K562 (cell line): ENCODE data around the gene PTPRG. TPM values are rescaled to one million over a fixed set of nuclear protein-coding genes. Genes with fewer than 3 reads are reported as not detected.

Experiments used
- ATAC-seq: fragments of 200-7000 bp; cut with Tn5 transposase; 3 replicates; pipeline ENCODE4 v1.9.1; 2020; ENCODE audit warnings: moderate library complexity
- BruUV-seq: library from RNA; stranded (reverse); fragments of 400-500 nt; replicated peaks from 2 replicates; lab custom pipeline; 2021; lab: Mats Ljungman, UMichigan
- CTCF ChIA-PET: fragments of 300-600 bp; formaldehyde crosslinking; extraction: SDS; loops from one replicate; lab custom pipeline; 2021; ENCODE audit warnings: low intra/inter-chr PET ratio; lab: Yijun Ruan, JAX
- POLR2A ChIA-PET: fragments of 300-600, 350-650 bp; sonication (Branson Sonifier 250); formaldehyde crosslinking; extraction: SDS; loops from one replicate; lab custom pipeline; 2021; ENCODE audit warnings: antibody characterized with exemption, inconsistent platforms; lab: Yijun Ruan, JAX
- DNase-seq, 4 experiments: peaks; one replicate each; pipeline versions ENCODE4 v3.0.0 to v3.0.0-alpha.2; 2011 to 2018; ENCODE audit warnings: low spot score in 3 of 4, mixed read lengths in 3 of 4; ENCODE audit errors: extremely low read depth in 1 of 4
- FAIRE-seq: peaks from 2 replicates; lab custom pipeline; 2011; peaks lifted over from hg19 to GRCh38; lab: Jason Lieb, UNC
- H2AFZ ChIP-seq: 2 replicates; pipeline ENCODE4 v1.6.0; 2011; ENCODE audit warnings: low read depth, low read length, control low read depth, inconsistent platforms
- H3K27ac ChIP-seq: fragments of 200-600 bp; 3 replicates; pipeline ENCODE4 v1.8.0; 2011; ENCODE audit warnings: low read depth, mild to moderate bottlenecking, control low read depth, inconsistent platforms, low read length, moderate library complexity, mixed read lengths; ENCODE audit errors: extremely low read depth
- H3K27me3 ChIP-seq, 2 experiments: fragments of 300-600 bp in 1 of 2; 2 replicates in 1 of 2; 3 replicates in 1 of 2; pipeline versions ENCODE4 v1.6.0 to v1.8.0; 2011; ENCODE audit warnings: inconsistent platforms in 2 of 2, low read length in 2 of 2, mild to moderate bottlenecking in 1 of 2, mixed read lengths in 1 of 2, moderate library complexity in 1 of 2; ENCODE audit not compliant: control insufficient read depth in 2 of 2, insufficient read depth in 2 of 2
- H3K36me3 ChIP-seq: fragments of 300-600 bp; 3 replicates; pipeline ENCODE4 v1.8.0; 2011; ENCODE audit warnings: mild to moderate bottlenecking, low read length, inconsistent platforms; ENCODE audit not compliant: control insufficient read depth, insufficient read depth
- H3K4me1 ChIP-seq, 2 experiments: fragments of 200-600 bp in 1 of 2; replicated peaks in 1 of 2; 2 replicates in 1 of 2; 3 replicates in 1 of 2; pipeline versions ENCODE4 v1.5.1 to v1.8.0; 2011; ENCODE audit warnings: inconsistent platforms in 2 of 2, low read length in 2 of 2, mild to moderate bottlenecking in 1 of 2, mixed read lengths in 1 of 2, moderate library complexity in 1 of 2; ENCODE audit not compliant: control insufficient read depth in 2 of 2, insufficient read depth in 2 of 2
- H3K4me2 ChIP-seq: 2 replicates; pipeline ENCODE4 v1.6.1; 2011; ENCODE audit warnings: low read length, control low read depth, inconsistent platforms, mixed read lengths; ENCODE audit not compliant: insufficient read depth
- H3K4me3 ChIP-seq: fragments of 200-600 bp; sonication (generic), shearing (Covaris generic); 2 replicates; pipeline ENCODE4 v1.5.1; 2016; ENCODE audit warnings: control low read depth, inconsistent platforms
- H3K79me2 ChIP-seq: fragments of 200-600 bp; 3 replicates; pipeline ENCODE4 v1.8.0; 2011; ENCODE audit warnings: low read length, inconsistent platforms; ENCODE audit not compliant: control insufficient read depth, insufficient read depth
- H3K9ac ChIP-seq, 2 experiments: 2 replicates each; pipeline versions ENCODE4 v1.6.0 to v1.6.1; 2011; ENCODE audit warnings: low read depth in 2 of 2, low read length in 2 of 2, control low read depth in 1 of 2, inconsistent platforms in 1 of 2, mild to moderate bottlenecking in 1 of 2, mixed read lengths in 1 of 2; ENCODE audit not compliant: insufficient read depth in 1 of 2
- H3K9me1 ChIP-seq: one replicate; pipeline ENCODE4 v1.6.0; 2011; ENCODE audit warnings: inconsistent platforms, mild to moderate bottlenecking, low read length, moderate library complexity; ENCODE audit not compliant: control insufficient read depth, insufficient read depth
- H3K9me3 ChIP-seq: replicated peaks from 2 replicates; pipeline ENCODE4 v1.5.1; 2011; ENCODE audit warnings: low read depth, low read length, inconsistent platforms; ENCODE audit not compliant: control insufficient read depth, insufficient read depth
- H4K20me1 ChIP-seq: replicated peaks from 2 replicates; pipeline ENCODE4 v1.6.1; 2011; ENCODE audit warnings: low read length, inconsistent platforms, mixed read lengths; ENCODE audit not compliant: control insufficient read depth, insufficient read depth
- BCL6 ChIP-seq: fragments of 250-450 bp; sonication (Bioruptor Pico); IDR thresholded peaks from 2 replicates; pipeline ENCODE4 v1.4.0; 2020
- CSDE1 ChIP-seq, 2 experiments: fragments of 450-650 bp; IDR thresholded peaks; 2 replicates each; pipeline ENCODE4 v1.6.1; 2016; ENCODE audit warnings: mild to moderate bottlenecking in 1 of 2
- FOXA1 ChIP-seq: fragments of 450-650 bp; IDR thresholded peaks from 2 replicates; pipeline ENCODE4 v1.6.1; 2016; ENCODE audit warnings: mild to moderate bottlenecking, borderline replicate concordance
- HEY1 ChIP-seq: fragments of 250-450 bp; sonication (Bioruptor Pico); IDR thresholded peaks from 2 replicates; pipeline ENCODE4 v1.5.0; 2020; ENCODE audit warnings: mild to moderate bottlenecking, moderate library complexity, borderline replicate concordance
- KDM5B ChIP-seq: fragments of 200-600 bp; sonication (generic); IDR thresholded peaks from 2 replicates; pipeline ENCODE4 v1.6.1; 2012; ENCODE audit warnings: low read depth, mild to moderate bottlenecking, moderate library complexity, low read length, control low read depth, inconsistent platforms; ENCODE audit not compliant: insufficient replicate concordance
- LEF1 ChIP-seq: fragments of 450-650 bp; IDR thresholded peaks from 2 replicates; pipeline ENCODE4 v1.6.1; 2016; ENCODE audit warnings: mild to moderate bottlenecking
- NFIC ChIP-seq: fragments of 450-650 bp; IDR thresholded peaks from 2 replicates; pipeline ENCODE4 v1.6.1; 2017; ENCODE audit warnings: mild to moderate bottlenecking, inconsistent platforms
- SRSF1 ChIP-seq: fragments of 200-400 bp; formaldehyde crosslinking; IDR thresholded peaks from 2 replicates; pipeline ENCODE4 v1.6.1; 2017; ENCODE audit warnings: mild to moderate bottlenecking, low read depth, low read length, moderate library complexity
- TAF7 ChIP-seq: fragments of 450-650 bp; IDR thresholded peaks from 2 replicates; pipeline ENCODE4 v1.6.1; 2016; ENCODE audit warnings: missing genetic modification characterization, missing compliant biosample characterization
- WHSC1 ChIP-seq: IDR thresholded peaks from one replicate; pipeline ENCODE4 v1.6.1; 2012; ENCODE audit warnings: low read length, control low read depth, inconsistent platforms
- ZNF282 ChIP-seq: sonication (generic); formaldehyde crosslinking; IDR thresholded peaks from 2 replicates; pipeline ENCODE4 v1.8.1; 2023; ENCODE audit warnings: missing genetic modification reagents
- ZNF507 ChIP-seq: conservative IDR thresholded peaks from 2 replicates; pipeline ENCODE4 v1.6.1; 2017; ENCODE audit warnings: missing genetic modification characterization, missing compliant biosample characterization
- ZNF699 ChIP-seq: fragments of 250-450 bp; sonication (Bioruptor Pico); IDR thresholded peaks from 2 replicates; pipeline ENCODE4 v1.8.0; 2021; ENCODE audit warnings: mild to moderate bottlenecking, moderate library complexity; ENCODE audit not compliant: insufficient replicate concordance
- ZNF75A ChIP-seq: fragments of 450-650 bp; formaldehyde crosslinking; IDR thresholded peaks from 2 replicates; pipeline ENCODE4 v1.4.0; 2020; ENCODE audit warnings: mild to moderate bottlenecking
- WGBS: fragments of 100-300 bp; shearing (Covaris generic); methylation state at CpG from one replicate; pipeline ENCODE4 v1.1.6; 2016; ENCODE audit warnings: low coverage, mixed read lengths; ENCODE audit not compliant: insufficient coverage; ENCODE audit errors: missing lambda C conversion rate; 5-methylcytosine and 5-hydroxymethylcytosine counted together
- in situ Hi-C: fragments of 300-500 bp; cut with MboI; formaldehyde crosslinking; loops from 4 replicates; pipeline ENCODE4 v1.15.0; 2018; ENCODE audit warnings: inconsistent platforms, mixed read lengths
- intact Hi-C: fragments of 100-400 bp; cut with micrococcal nuclease; formaldehyde crosslinking; loops from 2 replicates; pipeline ENCODE4 v1.14.2; 2022
- polyA plus RNA-seq, 8 experiments: library from polyadenylated mRNA; depleted of rRNA in 4 of 8; stranded (reverse) in 5 of 8; unstranded in 3 of 8; fragments of >200 nt; fragmentation: Nextera tagmentation in 2 of 8; fragmentation: Illumina TruSeq in 1 of 8; extraction: Ambion mirVana in 2 of 8; extraction: Trizol in 1 of 8; gene quantifications; 2 replicates each; pipeline versions ENCODE4 v1.2.1 to v1.2.3, GENCODE V29; 2011 to 2014; ENCODE audit warnings: inconsistent platforms in 1 of 8, missing spikeins in 1 of 8
- total RNA-seq, 7 experiments: library from RNA; depleted of rRNA in 6 of 7; stranded (reverse); fragments of >200 nt in 6 of 7; fragmentation: Illumina TruSeq in 2 of 7; extraction: Trizol in 2 of 7; gene quantifications; 2 replicates each; pipeline versions ENCODE4 v1.2.1 to v1.2.3, GENCODE V29; 2011 to 2021; ENCODE audit warnings: low replicate concordance in 1 of 7

PTPRG gene
- total and polyA plus RNA-seq, 9 of the 15 experiments (the other 6 are each of a cell fraction or from before 2014, with no cell fraction given): 0.16 TPM; not detected in 8

- TF ChIP-seq LEF1: no peak
Measured at GRCh38 chr3:61776390-61776789, 215.0 kb downstream of the PTPRG start (continued).

DNA sequence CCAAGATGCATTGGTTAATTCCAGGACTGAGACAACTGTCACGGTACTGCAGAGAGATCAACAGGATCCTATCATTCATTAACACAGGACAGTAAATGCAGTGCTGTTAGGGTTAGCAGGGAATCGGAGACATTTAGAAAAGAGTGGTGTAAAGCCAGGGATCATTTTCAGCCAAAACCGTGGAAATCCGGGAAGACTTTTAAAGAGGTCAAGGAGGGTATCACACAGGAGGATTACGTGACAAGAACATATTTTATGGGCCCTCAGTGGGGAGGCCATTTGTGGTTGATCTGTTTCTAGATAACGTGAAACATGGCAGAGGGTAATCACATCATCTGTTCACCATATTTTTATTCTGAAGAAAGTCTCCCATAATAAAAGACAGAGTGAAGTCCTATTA is 216.1 kb downstream of the PTPRG start:
- ChIA-PET CTCF (no interaction called here), POLR2A (no interaction called here)
- no peak for TF ChIP-seq BCL6 (CRISPR knock-in tag)
- TF ChIP-seq SRSF1: no peak
- no peak for TF ChIP-seq ZNF507 (tag)
- TF ChIP-seq HEY1 (CRISPR knock-in tag): no peak
- TF ChIP-seq ZNF699 (CRISPR knock-in tag): no peak
- no peak for TF ChIP-seq KDM5B
- TF ChIP-seq CSDE1 (IDR thresholded peaks at IDR 0.05): no peak
- no peak for TF ChIP-seq ZNF282
- TF ChIP-seq FOXA1: no peak
- TF ChIP-seq TAF7 (tag): no peak
- no peak for TF ChIP-seq NFIC
- no peak for TF ChIP-seq ZNF75A
- no peak for TF ChIP-seq WHSC1
- DNase-seq (no peak), ATAC-seq (no peak), FAIRE-seq (no peak)
- no peak overlapping the region for H3K9ac ChIP-seq
- H3K4me2 ChIP-seq: no peak overlapping the region
- H3K36me3 ChIP-seq: no peaks in the 10 kb centered on the region
- BruUV-seq: no TSS peak
- H3K79me2 ChIP-seq: no peaks in the 10 kb centered on the region
- no peaks in the 10 kb centered on the region for H3K9me3 ChIP-seq
- intact Hi-C loops (no loop called here), in situ Hi-C loops (no loop called here)
- H3K9me1 ChIP-seq: no peaks in the 10 kb centered on the region
- H3K27me3 ChIP-seq: no peaks in the 10 kb centered on the region
- no peak overlapping the region for H3K4me3 ChIP-seq
- no peak overlapping the region for H2AFZ ChIP-seq
- WGBS: 0% methylated on average over 6 of the region's 6 CpGs
- no peaks in the 10 kb centered on the region for H3K4me1 ChIP-seq
- H3K27ac ChIP-seq: no peak overlapping the region
- H4K20me1 ChIP-seq: no peaks in the 10 kb centered on the region
